K562 (cell line): ENCODE data around the gene FKBP11. TPM values are rescaled to one million over a fixed set of nuclear protein-coding genes. Genes with fewer than 3 reads are reported as not detected.

Experiments used
- ATAC-seq: fragments of 200-7000 bp; cut with Tn5 transposase; 3 replicates; pipeline ENCODE4 v1.9.1; 2020; ENCODE audit warnings: moderate library complexity
- BruUV-seq: library from RNA; stranded (reverse); fragments of 400-500 nt; replicated peaks from 2 replicates; lab custom pipeline; 2021; lab: Mats Ljungman, UMichigan
- CTCF ChIA-PET: fragments of 300-600 bp; formaldehyde crosslinking; extraction: SDS; loops from one replicate; lab custom pipeline; 2021; ENCODE audit warnings: low intra/inter-chr PET ratio; lab: Yijun Ruan, JAX
- POLR2A ChIA-PET: fragments of 300-600, 350-650 bp; sonication (Branson Sonifier 250); formaldehyde crosslinking; extraction: SDS; loops from one replicate; lab custom pipeline; 2021; ENCODE audit warnings: antibody characterized with exemption, inconsistent platforms; lab: Yijun Ruan, JAX
- DNase-seq, 4 experiments: peaks; one replicate each; pipeline versions ENCODE4 v3.0.0 to v3.0.0-alpha.2; 2011 to 2018; ENCODE audit warnings: low spot score in 3 of 4, mixed read lengths in 3 of 4; ENCODE audit errors: extremely low read depth in 1 of 4
- FAIRE-seq: peaks from 2 replicates; lab custom pipeline; 2011; peaks lifted over from hg19 to GRCh38; lab: Jason Lieb, UNC
- H2AFZ ChIP-seq: 2 replicates; pipeline ENCODE4 v1.6.0; 2011; ENCODE audit warnings: low read depth, low read length, control low read depth, inconsistent platforms
- H3K27ac ChIP-seq: fragments of 200-600 bp; 3 replicates; pipeline ENCODE4 v1.8.0; 2011; ENCODE audit warnings: low read depth, mild to moderate bottlenecking, control low read depth, inconsistent platforms, low read length, moderate library complexity, mixed read lengths; ENCODE audit errors: extremely low read depth
- H3K27me3 ChIP-seq, 2 experiments: fragments of 300-600 bp in 1 of 2; 2 replicates in 1 of 2; 3 replicates in 1 of 2; pipeline versions ENCODE4 v1.6.0 to v1.8.0; 2011; ENCODE audit warnings: inconsistent platforms in 2 of 2, low read length in 2 of 2, mild to moderate bottlenecking in 1 of 2, mixed read lengths in 1 of 2, moderate library complexity in 1 of 2; ENCODE audit not compliant: control insufficient read depth in 2 of 2, insufficient read depth in 2 of 2
- H3K36me3 ChIP-seq: fragments of 300-600 bp; 3 replicates; pipeline ENCODE4 v1.8.0; 2011; ENCODE audit warnings: mild to moderate bottlenecking, low read length, inconsistent platforms; ENCODE audit not compliant: control insufficient read depth, insufficient read depth
- H3K4me1 ChIP-seq, 2 experiments: fragments of 200-600 bp in 1 of 2; replicated peaks in 1 of 2; 2 replicates in 1 of 2; 3 replicates in 1 of 2; pipeline versions ENCODE4 v1.5.1 to v1.8.0; 2011; ENCODE audit warnings: inconsistent platforms in 2 of 2, low read length in 2 of 2, mild to moderate bottlenecking in 1 of 2, mixed read lengths in 1 of 2, moderate library complexity in 1 of 2; ENCODE audit not compliant: control insufficient read depth in 2 of 2, insufficient read depth in 2 of 2
- H3K4me2 ChIP-seq: 2 replicates; pipeline ENCODE4 v1.6.1; 2011; ENCODE audit warnings: low read length, control low read depth, inconsistent platforms, mixed read lengths; ENCODE audit not compliant: insufficient read depth
- H3K4me3 ChIP-seq: fragments of 200-600 bp; sonication (generic), shearing (Covaris generic); 2 replicates; pipeline ENCODE4 v1.5.1; 2016; ENCODE audit warnings: control low read depth, inconsistent platforms
- H3K79me2 ChIP-seq: fragments of 200-600 bp; 3 replicates; pipeline ENCODE4 v1.8.0; 2011; ENCODE audit warnings: low read length, inconsistent platforms; ENCODE audit not compliant: control insufficient read depth, insufficient read depth
- H3K9ac ChIP-seq, 2 experiments: 2 replicates each; pipeline versions ENCODE4 v1.6.0 to v1.6.1; 2011; ENCODE audit warnings: low read depth in 2 of 2, low read length in 2 of 2, control low read depth in 1 of 2, inconsistent platforms in 1 of 2, mild to moderate bottlenecking in 1 of 2, mixed read lengths in 1 of 2; ENCODE audit not compliant: insufficient read depth in 1 of 2
- H3K9me1 ChIP-seq: one replicate; pipeline ENCODE4 v1.6.0; 2011; ENCODE audit warnings: inconsistent platforms, mild to moderate bottlenecking, low read length, moderate library complexity; ENCODE audit not compliant: control insufficient read depth, insufficient read depth
- H3K9me3 ChIP-seq: replicated peaks from 2 replicates; pipeline ENCODE4 v1.5.1; 2011; ENCODE audit warnings: low read depth, low read length, inconsistent platforms; ENCODE audit not compliant: control insufficient read depth, insufficient read depth
- H4K20me1 ChIP-seq: replicated peaks from 2 replicates; pipeline ENCODE4 v1.6.1; 2011; ENCODE audit warnings: low read length, inconsistent platforms, mixed read lengths; ENCODE audit not compliant: control insufficient read depth, insufficient read depth
- ATF6 ChIP-seq: sonication (generic); formaldehyde crosslinking; IDR thresholded peaks from 2 replicates; pipeline ENCODE4 v1.4.0; 2020; ENCODE audit warnings: mild to moderate bottlenecking, missing genetic modification reagents
- CBX1 ChIP-seq: sonication (generic); IDR thresholded peaks from 2 replicates; pipeline ENCODE4 v1.6.1; 2016; ENCODE audit warnings: antibody characterized with exemption, low read depth, mild to moderate bottlenecking
- CTCFL ChIP-seq: IDR thresholded peaks from 2 replicates; pipeline ENCODE4 v1.6.1; 2011; ENCODE audit warnings: borderline replicate concordance, low read depth, mild to moderate bottlenecking, moderate library complexity, low read length; ENCODE audit not compliant: insufficient read depth, poor library complexity, severe bottlenecking
- E2F5 ChIP-seq: sonication (generic); formaldehyde crosslinking; IDR thresholded peaks from 2 replicates; pipeline ENCODE4 v1.8.0; 2022; ENCODE audit warnings: mild to moderate bottlenecking, missing genetic modification reagents
- HSF4 ChIP-seq: fragments of 250-450 bp; sonication (Bioruptor Pico); IDR thresholded peaks from 2 replicates; pipeline ENCODE4 v2.1.2; 2022; ENCODE audit warnings: mild to moderate bottlenecking, moderate library complexity, borderline replicate concordance
- MTA2 ChIP-seq: fragments of 450-650 bp; IDR thresholded peaks from 2 replicates; pipeline ENCODE4 v1.6.1; 2016; ENCODE audit warnings: low read depth
- POLR2G ChIP-seq: fragments of 200-400 bp; formaldehyde crosslinking; IDR thresholded peaks from 2 replicates; pipeline ENCODE4 v1.6.1; 2017; ENCODE audit warnings: low read depth, mild to moderate bottlenecking, antibody characterized with exemption, low read length, moderate library complexity
- RFX7 ChIP-seq: fragments of 250-450 bp; sonication (Bioruptor Pico); IDR thresholded peaks from 2 replicates; pipeline ENCODE4 v1.5.1; 2021; ENCODE audit warnings: mild to moderate bottlenecking
- ZNF780A ChIP-seq: fragments of 250-450 bp; sonication (Bioruptor Pico); IDR thresholded peaks from 2 replicates; pipeline ENCODE4 v1.5.0; 2021; ENCODE audit warnings: mild to moderate bottlenecking
- WGBS: fragments of 100-300 bp; shearing (Covaris generic); methylation state at CpG from one replicate; pipeline ENCODE4 v1.1.6; 2016; ENCODE audit warnings: low coverage, mixed read lengths; ENCODE audit not compliant: insufficient coverage; ENCODE audit errors: missing lambda C conversion rate; 5-methylcytosine and 5-hydroxymethylcytosine counted together
- in situ Hi-C: fragments of 300-500 bp; cut with MboI; formaldehyde crosslinking; loops from 4 replicates; pipeline ENCODE4 v1.15.0; 2018; ENCODE audit warnings: inconsistent platforms, mixed read lengths
- intact Hi-C: fragments of 100-400 bp; cut with micrococcal nuclease; formaldehyde crosslinking; loops from 2 replicates; pipeline ENCODE4 v1.14.2; 2022
- polyA plus RNA-seq, 8 experiments: library from polyadenylated mRNA; depleted of rRNA in 4 of 8; stranded (reverse) in 5 of 8; unstranded in 3 of 8; fragments of >200 nt; fragmentation: Nextera tagmentation in 2 of 8; fragmentation: Illumina TruSeq in 1 of 8; extraction: Ambion mirVana in 2 of 8; extraction: Trizol in 1 of 8; gene quantifications; 2 replicates each; pipeline versions ENCODE4 v1.2.1 to v1.2.3, GENCODE V29; 2011 to 2014; ENCODE audit warnings: inconsistent platforms in 1 of 8, missing spikeins in 1 of 8
- total RNA-seq, 7 experiments: library from RNA; depleted of rRNA in 6 of 7; stranded (reverse); fragments of >200 nt in 6 of 7; fragmentation: Illumina TruSeq in 2 of 7; extraction: Trizol in 2 of 7; gene quantifications; 2 replicates each; pipeline versions ENCODE4 v1.2.1 to v1.2.3, GENCODE V29; 2011 to 2021; ENCODE audit warnings: low replicate concordance in 1 of 7
- TF ChIP-seq, protein P1 (sequence below): fragments of 450-650 bp; IDR thresholded peaks from 2 replicates; pipeline ENCODE4 v1.6.1; 2016; ENCODE audit warnings: antibody characterized with exemption
- TF ChIP-seq, protein P2 (sequence below): sonication (generic); formaldehyde crosslinking; IDR thresholded peaks from 2 replicates; pipeline ENCODE4 v1.8.0; 2023; ENCODE audit warnings: mild to moderate bottlenecking, missing genetic modification reagents

The FKBP11 gene
- total and polyA plus RNA-seq, 9 of the 15 experiments (the other 6 are each of a cell fraction or from before 2014, with no cell fraction given) = 1.6 to 8.2 (median 5.8) TPM

DNA sequence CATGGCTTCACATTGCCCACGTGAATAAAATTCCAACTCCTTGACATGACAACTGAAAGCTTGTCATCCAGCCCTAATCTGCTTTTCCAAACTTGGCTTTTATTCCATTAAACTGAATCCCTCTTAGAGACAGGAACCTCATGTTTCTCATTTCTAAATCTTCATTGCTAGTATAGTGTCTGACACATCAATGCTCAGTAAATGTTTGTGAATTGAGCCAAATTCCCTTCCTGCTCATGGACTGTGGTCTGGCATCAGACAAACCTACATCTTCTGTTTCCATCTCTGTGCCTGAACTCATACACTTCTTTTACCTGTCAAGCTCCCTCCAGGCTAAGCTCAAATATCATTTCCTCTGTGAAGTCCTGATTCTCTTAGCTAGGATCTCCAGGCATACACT is 4.3 kb upstream of the FKBP11 start:
- no peak for FAIRE-seq
- no TSS peak for BruUV-seq
- no peak for DNase-seq
- Histone ChIP-seq H3K9me1 (peaks cover 4% of the 10 kb centered on the region), H3K27me3 (no peaks in the 10 kb centered on the region), H4K20me1 (no peaks in the 10 kb centered on the region), H3K27ac (no peak overlapping the region), H3K4me2 (no peak overlapping the region), H3K9ac (no peak overlapping the region), H3K36me3 (peaks cover 58% of the 10 kb centered on the region), H2AFZ (no peak overlapping the region), H3K9me3 (no peaks in the 10 kb centered on the region), H3K79me2 (no peaks in the 10 kb centered on the region), H3K4me1 (no peaks in the 10 kb centered on the region), H3K4me3 (no peak overlapping the region)
- intact Hi-C loops = no loop called here
- ATAC-seq = no peak
- ChIA-PET POLR2A (interaction anchor here (0.6 to 0.9 kb wide), 3 partner anchors 11 to 1222 kb away, joined by 3 to 4 read pairs (median 3); partner anchors contain the start of gene DDX23), CTCF (no interaction called here)
- in situ Hi-C loops = no loop called here
- 50% methylated on average over 1 of the region's 1 CpG for WGBS
- TF ChIP-seq ZNF780A (CRISPR knock-in tag) (no peak), MTA2 (no peak), POLR2G (no peak), RFX7 (CRISPR knock-in tag) (no peak), CTCFL (no peak), E2F5 (CRISPR knock-in tag) (no peak), HSF4 (CRISPR knock-in tag) (no peak), ATF6 (CRISPR knock-in tag) (no peak), CBX1 (no peak)
- TF ChIP-seq, protein P1, sequence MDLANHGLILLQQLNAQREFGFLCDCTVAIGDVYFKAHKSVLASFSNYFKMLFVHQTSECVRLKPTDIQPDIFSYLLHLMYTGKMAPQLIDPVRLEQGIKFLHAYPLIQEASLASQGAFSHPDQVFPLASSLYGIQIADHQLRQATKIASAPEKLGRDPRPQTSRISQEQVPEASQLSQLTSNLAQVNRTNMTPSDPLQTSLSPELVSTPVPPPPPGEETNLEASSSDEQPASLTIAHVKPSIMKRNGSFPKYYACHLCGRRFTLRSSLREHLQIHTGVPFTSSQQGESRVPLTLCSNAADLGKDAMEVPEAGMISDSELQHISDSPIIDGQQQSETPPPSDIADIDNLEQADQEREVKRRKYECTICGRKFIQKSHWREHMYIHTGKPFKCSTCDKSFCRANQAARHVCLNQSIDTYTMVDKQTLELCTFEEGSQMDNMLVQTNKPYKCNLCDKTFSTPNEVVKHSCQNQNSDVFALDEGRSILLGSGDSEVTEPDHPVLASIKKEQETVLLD = no peak
- TF ChIP-seq, protein P2, sequence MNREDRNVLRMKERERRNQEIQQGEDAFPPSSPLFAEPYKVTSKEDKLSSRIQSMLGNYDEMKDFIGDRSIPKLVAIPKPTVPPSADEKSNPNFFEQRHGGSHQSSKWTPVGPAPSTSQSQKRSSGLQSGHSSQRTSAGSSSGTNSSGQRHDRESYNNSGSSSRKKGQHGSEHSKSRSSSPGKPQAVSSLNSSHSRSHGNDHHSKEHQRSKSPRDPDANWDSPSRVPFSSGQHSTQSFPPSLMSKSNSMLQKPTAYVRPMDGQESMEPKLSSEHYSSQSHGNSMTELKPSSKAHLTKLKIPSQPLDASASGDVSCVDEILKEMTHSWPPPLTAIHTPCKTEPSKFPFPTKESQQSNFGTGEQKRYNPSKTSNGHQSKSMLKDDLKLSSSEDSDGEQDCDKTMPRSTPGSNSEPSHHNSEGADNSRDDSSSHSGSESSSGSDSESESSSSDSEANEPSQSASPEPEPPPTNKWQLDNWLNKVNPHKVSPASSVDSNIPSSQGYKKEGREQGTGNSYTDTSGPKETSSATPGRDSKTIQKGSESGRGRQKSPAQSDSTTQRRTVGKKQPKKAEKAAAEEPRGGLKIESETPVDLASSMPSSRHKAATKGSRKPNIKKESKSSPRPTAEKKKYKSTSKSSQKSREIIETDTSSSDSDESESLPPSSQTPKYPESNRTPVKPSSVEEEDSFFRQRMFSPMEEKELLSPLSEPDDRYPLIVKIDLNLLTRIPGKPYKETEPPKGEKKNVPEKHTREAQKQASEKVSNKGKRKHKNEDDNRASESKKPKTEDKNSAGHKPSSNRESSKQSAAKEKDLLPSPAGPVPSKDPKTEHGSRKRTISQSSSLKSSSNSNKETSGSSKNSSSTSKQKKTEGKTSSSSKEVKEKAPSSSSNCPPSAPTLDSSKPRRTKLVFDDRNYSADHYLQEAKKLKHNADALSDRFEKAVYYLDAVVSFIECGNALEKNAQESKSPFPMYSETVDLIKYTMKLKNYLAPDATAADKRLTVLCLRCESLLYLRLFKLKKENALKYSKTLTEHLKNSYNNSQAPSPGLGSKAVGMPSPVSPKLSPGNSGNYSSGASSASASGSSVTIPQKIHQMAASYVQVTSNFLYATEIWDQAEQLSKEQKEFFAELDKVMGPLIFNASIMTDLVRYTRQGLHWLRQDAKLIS (CRISPR knock-in tag) = no peak
